Gastrocnemius medialis (tissue), 4 donors: ENCODE results near the gene SALL4.

Source experiments
- POLR2A ChIP-seq, 2 donors: fragments of 450-650 bp; IDR thresholded peaks; one replicate each; pipeline ENCODE4 v1.6.1; 2017; ENCODE audit warnings: antibody characterized with exemption in 2 of 2, mild to moderate bottlenecking in 2 of 2, moderate library complexity in 2 of 2
- TF ChIP-seq, protein P1 (sequence below), 5 experiments: fragments of 450-650 bp in 3 of 5; fragments of 200-600 bp in 2 of 5; sonication (generic) in 2 of 5; IDR thresholded peaks in 4 of 5; conservative IDR thresholded peaks in 1 of 5; 1 replicate in 4 of 5; 2 replicates in 1 of 5; pipeline ENCODE4 v1.5.1; 2016 to 2019; ENCODE audit warnings: antibody characterized with exemption in 5 of 5, mild to moderate bottlenecking in 3 of 5, moderate library complexity in 3 of 5

DNA sequence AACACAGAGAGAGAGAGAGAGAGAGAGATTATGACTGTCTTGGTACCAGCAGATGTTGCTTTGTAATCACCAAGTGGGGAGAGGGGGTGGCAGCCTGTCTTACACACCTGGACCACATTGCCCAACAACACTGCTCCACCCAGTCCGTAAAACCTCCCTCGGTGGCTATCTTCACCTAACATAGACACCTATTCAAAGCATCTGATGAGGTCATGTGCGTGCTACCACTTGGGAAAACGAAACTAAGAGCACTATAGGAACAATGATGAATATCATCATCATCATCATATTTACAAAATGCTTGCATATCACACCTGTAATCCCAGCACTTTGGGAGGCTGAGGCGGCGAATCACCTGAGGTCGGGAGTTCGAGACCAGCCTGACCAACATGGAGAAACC, 24.1 kb upstream of the SALL4 start:
- no peak for TF ChIP-seq POLR2A (IDR thresholded peaks at IDR 0.05)
- TF ChIP-seq, protein P1, sequence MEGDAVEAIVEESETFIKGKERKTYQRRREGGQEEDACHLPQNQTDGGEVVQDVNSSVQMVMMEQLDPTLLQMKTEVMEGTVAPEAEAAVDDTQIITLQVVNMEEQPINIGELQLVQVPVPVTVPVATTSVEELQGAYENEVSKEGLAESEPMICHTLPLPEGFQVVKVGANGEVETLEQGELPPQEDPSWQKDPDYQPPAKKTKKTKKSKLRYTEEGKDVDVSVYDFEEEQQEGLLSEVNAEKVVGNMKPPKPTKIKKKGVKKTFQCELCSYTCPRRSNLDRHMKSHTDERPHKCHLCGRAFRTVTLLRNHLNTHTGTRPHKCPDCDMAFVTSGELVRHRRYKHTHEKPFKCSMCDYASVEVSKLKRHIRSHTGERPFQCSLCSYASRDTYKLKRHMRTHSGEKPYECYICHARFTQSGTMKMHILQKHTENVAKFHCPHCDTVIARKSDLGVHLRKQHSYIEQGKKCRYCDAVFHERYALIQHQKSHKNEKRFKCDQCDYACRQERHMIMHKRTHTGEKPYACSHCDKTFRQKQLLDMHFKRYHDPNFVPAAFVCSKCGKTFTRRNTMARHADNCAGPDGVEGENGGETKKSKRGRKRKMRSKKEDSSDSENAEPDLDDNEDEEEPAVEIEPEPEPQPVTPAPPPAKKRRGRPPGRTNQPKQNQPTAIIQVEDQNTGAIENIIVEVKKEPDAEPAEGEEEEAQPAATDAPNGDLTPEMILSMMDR (IDR thresholded peaks at IDR 0.05 in 4 of 5, conservative IDR thresholded peaks at IDR 0.05 in 1 of 5): no peak
